HEK293 (cell line): Measurements from ENCODE around the gene PRR19.

Experiments
- CTCF ChIA-PET: fragments of 350-600 bp; formaldehyde crosslinking; extraction: SDS; loops from one replicate; lab custom pipeline; 2021; ENCODE audit warnings: antibody characterized with exemption; lab: Yijun Ruan, JAX
- POLR2A ChIA-PET: fragments of 300-600 bp; formaldehyde crosslinking; extraction: SDS; loops from one replicate; lab custom pipeline; 2020; ENCODE audit warnings: antibody characterized with exemption, inconsistent platforms; lab: Yijun Ruan, JAX
- H3K27ac ChIP-seq: fragments of 200-500 bp; sonication (Bioruptor generic); 2 replicates; pipeline ENCODE4 v1.5.1; 2014; ENCODE audit warnings: low read depth, low read length, control low read depth, inconsistent platforms; ENCODE audit errors: extremely low read depth
- H3K36me3 ChIP-seq, 2 experiments: fragments of 200-500 bp in 1 of 2; sonication (Bioruptor generic) in 1 of 2; 1 replicate in 1 of 2; 2 replicates in 1 of 2; pipeline ENCODE4 v1.5.1; 2014 to 2017; ENCODE audit warnings: inconsistent platforms in 2 of 2, low read length in 2 of 2; ENCODE audit not compliant: control insufficient read depth in 2 of 2, insufficient read depth in 1 of 2
- H3K4me1 ChIP-seq: fragments of 200-500 bp; sonication (Bioruptor generic); 2 replicates; pipeline ENCODE4 v1.5.1; 2014; ENCODE audit warnings: mild to moderate bottlenecking, low read length, inconsistent platforms; ENCODE audit not compliant: control insufficient read depth, insufficient read depth
- H3K4me3 ChIP-seq: 2 replicates; pipeline ENCODE4 v1.5.1; 2011; ENCODE audit warnings: low read depth, mild to moderate bottlenecking, control low read depth, low read length, moderate library complexity
- H3K9me3 ChIP-seq: fragments of 200-500 bp; sonication (Bioruptor generic); 2 replicates; pipeline ENCODE4 v1.5.1; 2014; ENCODE audit warnings: low read depth, low read length, inconsistent platforms; ENCODE audit not compliant: control insufficient read depth, insufficient read depth
- AEBP2 ChIP-seq: fragments of 450-650 bp; formaldehyde crosslinking; IDR thresholded peaks from 2 replicates; pipeline ENCODE4 v1.5.1; 2016; ENCODE audit warnings: missing biosample characterization, missing genetic modification characterization, borderline replicate concordance
- BCL11B ChIP-seq: fragments of 450-650 bp; formaldehyde crosslinking; IDR thresholded peaks from 2 replicates; pipeline ENCODE4 v1.5.1; 2016; ENCODE audit warnings: low read depth, missing biosample characterization, missing genetic modification characterization
- EGR2 ChIP-seq: fragments of 450-650 bp; formaldehyde crosslinking; IDR thresholded peaks from 2 replicates; pipeline ENCODE4 v1.5.1; 2016; ENCODE audit warnings: low read depth, missing biosample characterization, missing genetic modification characterization
- GLIS1 ChIP-seq: fragments of 450-650 bp; formaldehyde crosslinking; IDR thresholded peaks from 2 replicates; pipeline ENCODE4 v1.5.1; 2016; ENCODE audit warnings: missing biosample characterization, missing genetic modification characterization
- OSR2 ChIP-seq: fragments of 450-650 bp; formaldehyde crosslinking; IDR thresholded peaks from 2 replicates; pipeline ENCODE4 v1.5.1; 2016; ENCODE audit warnings: missing biosample characterization, missing genetic modification characterization
- PRDM6 ChIP-seq: fragments of 450-650 bp; formaldehyde crosslinking; IDR thresholded peaks from 2 replicates; pipeline ENCODE4 v1.5.1; 2017; ENCODE audit warnings: missing biosample characterization, missing genetic modification characterization
- REPIN1 ChIP-seq: fragments of 450-650 bp; formaldehyde crosslinking; IDR thresholded peaks from 2 replicates; pipeline ENCODE4 v1.5.1; 2017; ENCODE audit warnings: missing biosample characterization, missing genetic modification characterization, low read depth
- SP3 ChIP-seq: fragments of 450-650 bp; formaldehyde crosslinking; IDR thresholded peaks from 2 replicates; pipeline ENCODE4 v1.5.1; 2016; ENCODE audit warnings: missing biosample characterization, missing genetic modification characterization
- TCF7L2 ChIP-seq: IDR thresholded peaks from 2 replicates; pipeline ENCODE4 v1.6.1; 2011; ENCODE audit warnings: low read depth, mild to moderate bottlenecking, inconsistent platforms, low read length, moderate library complexity, borderline replicate concordance
- TRIM28 ChIP-seq: IDR thresholded peaks from 2 replicates; pipeline ENCODE4 v1.6.1; 2011; ENCODE audit warnings: low read length, control low read depth, borderline replicate concordance
- YY2 ChIP-seq: fragments of 450-650 bp; formaldehyde crosslinking; IDR thresholded peaks from 2 replicates; pipeline ENCODE4 v1.5.1; 2016; ENCODE audit warnings: missing biosample characterization, missing genetic modification characterization
- ZBTB1 ChIP-seq: fragments of 450-650 bp; formaldehyde crosslinking; IDR thresholded peaks from 2 replicates; pipeline ENCODE4 v1.5.1; 2016; ENCODE audit warnings: missing biosample characterization, missing genetic modification characterization
- ZBTB10 ChIP-seq: fragments of 450-650 bp; formaldehyde crosslinking; IDR thresholded peaks from 2 replicates; pipeline ENCODE4 v1.5.1; 2016; ENCODE audit warnings: missing biosample characterization, missing genetic modification characterization
- ZBTB6 ChIP-seq: fragments of 450-650 bp; formaldehyde crosslinking; IDR thresholded peaks from 2 replicates; pipeline ENCODE4 v1.5.1; 2017; ENCODE audit warnings: missing biosample characterization, missing genetic modification characterization
- ZFHX2 ChIP-seq: fragments of 450-650 bp; formaldehyde crosslinking; conservative IDR thresholded peaks from 2 replicates; pipeline ENCODE4 v1.5.1; 2016; ENCODE audit warnings: missing biosample characterization, missing genetic modification characterization
- ZNF112 ChIP-seq: fragments of 450-650 bp; formaldehyde crosslinking; IDR thresholded peaks from 2 replicates; pipeline ENCODE4 v1.5.0; 2017; ENCODE audit warnings: missing biosample characterization, missing genetic modification characterization
- ZNF132 ChIP-seq: fragments of 450-650 bp; formaldehyde crosslinking; IDR thresholded peaks from 2 replicates; pipeline ENCODE4 v1.5.1; 2017; ENCODE audit warnings: missing biosample characterization, missing genetic modification characterization, borderline replicate concordance
- ZNF138 ChIP-seq: fragments of 450-650 bp; formaldehyde crosslinking; IDR thresholded peaks from 2 replicates; pipeline ENCODE4 v1.5.1; 2016; ENCODE audit warnings: missing biosample characterization, missing genetic modification characterization, borderline replicate concordance
- ZNF223 ChIP-seq: fragments of 450-650 bp; formaldehyde crosslinking; IDR thresholded peaks from 2 replicates; pipeline ENCODE4 v1.5.1; 2016; ENCODE audit warnings: missing biosample characterization, missing genetic modification characterization
- ZNF549 ChIP-seq: fragments of 450-650 bp; IDR thresholded peaks from 2 replicates; pipeline ENCODE4 v1.5.1; 2018; ENCODE audit warnings: missing biosample characterization, missing genetic modification characterization, mild to moderate bottlenecking, inconsistent platforms, moderate library complexity
- ZNF580 ChIP-seq: fragments of 450-650 bp; formaldehyde crosslinking; IDR thresholded peaks from 2 replicates; pipeline ENCODE4 v1.5.1; 2016; ENCODE audit warnings: missing biosample characterization, missing genetic modification characterization
- ZNF596 ChIP-seq: fragments of 450-650 bp; IDR thresholded peaks from 2 replicates; pipeline ENCODE4 v1.5.0; 2018; ENCODE audit warnings: missing biosample characterization, mild to moderate bottlenecking, missing genetic modification characterization, moderate library complexity
- ZNF624 ChIP-seq: fragments of 450-650 bp; formaldehyde crosslinking; IDR thresholded peaks from 2 replicates; pipeline ENCODE4 v1.5.1; 2017; ENCODE audit warnings: missing biosample characterization, missing genetic modification characterization
- ZNF626 ChIP-seq: fragments of 450-650 bp; sonication (Bioruptor Pico); formaldehyde crosslinking; IDR thresholded peaks from 2 replicates; pipeline ENCODE4 v1.5.1; 2018; ENCODE audit warnings: missing biosample characterization, missing genetic modification characterization, inconsistent platforms
- ZNF670 ChIP-seq: fragments of 450-650 bp; formaldehyde crosslinking; IDR thresholded peaks from 2 replicates; pipeline ENCODE4 v1.5.1; 2016; ENCODE audit warnings: missing biosample characterization, missing genetic modification characterization, low read depth
- ZNF785 ChIP-seq: fragments of 450-650 bp; formaldehyde crosslinking; IDR thresholded peaks from 2 replicates; pipeline ENCODE4 v1.5.1; 2016; ENCODE audit warnings: missing biosample characterization, missing genetic modification characterization
- ZNF792 ChIP-seq: fragments of 450-650 bp; formaldehyde crosslinking; IDR thresholded peaks from 2 replicates; pipeline ENCODE4 v1.5.1; 2016; ENCODE audit warnings: missing biosample characterization, missing genetic modification characterization

The PRR19 gene

GRCh38 chr19:42272535-42272897 lies 29.4 kb upstream of the PRR19 start:
- Histone ChIP-seq H3K9me3 (no peaks in the 10 kb centered on the region), H3K4me3 (no peak overlapping the region), H3K36me3 (peaks cover 5 to 48% of the 10 kb centered on the region in 2 experiments), H3K27ac (no peak overlapping the region), H3K4me1 (peaks cover 18% of the 10 kb centered on the region)
- POLR2A ChIA-PET = no interaction called here
- CTCF ChIA-PET = interaction anchor here (2.0 kb wide), 1 partner anchor 27 kb away, joined by 9 read pairs; no protein-coding TSS in a partner anchor
- TF ChIP-seq ZNF670 (no peak), ZNF792 (tag by site-specific recombination) (no peak), ZNF132 (tag by site-specific recombination) (no peak), ZBTB6 (tag by site-specific recombination) (no peak), ZNF785 (no peak), ZNF596 (no peak), EGR2 (tag by site-specific recombination) (peak; percentile 74), REPIN1 (no peak), ZBTB10 (tag by site-specific recombination) (no peak), ZFHX2 (tag by site-specific recombination) (peak; percentile 64), OSR2 (tag by site-specific recombination) (no peak)

- peaks cover 5 to 48% of the 10 kb centered on the region in 2 experiments for H3K36me3 ChIP-seq
- no peak overlapping the region for H3K4me3 ChIP-seq
- H3K4me1 ChIP-seq = peaks cover 19% of the 10 kb centered on the region
- H3K27ac ChIP-seq = no peak overlapping the region
- H3K9me3 ChIP-seq = no peaks in the 10 kb centered on the region
- CTCF ChIA-PET = interaction anchor here (2.0 kb wide), 1 partner anchor 28 kb away, joined by 9 read pairs; no protein-coding TSS in a partner anchor
- POLR2A ChIA-PET = no interaction called here
- TF ChIP-seq YY2 (tag by site-specific recombination) = no peak
- TF ChIP-seq BCL11B (tag by site-specific recombination) = no peak
- no peak for TF ChIP-seq ZBTB1
- no peak for TF ChIP-seq SP3 (tag by site-specific recombination)
- no peak for TF ChIP-seq ZNF624 (tag by site-specific recombination)
- TF ChIP-seq ZNF580 (tag by site-specific recombination) = no peak
- TF ChIP-seq ZNF112 = no peak
- no peak for TF ChIP-seq TCF7L2
- TF ChIP-seq AEBP2 = no peak
- TF ChIP-seq ZNF138 (tag by site-specific recombination) = no peak
- TF ChIP-seq ZNF596 = no peak
- TF ChIP-seq ZNF626 (tag by site-specific recombination) = no peak
- TF ChIP-seq ZNF223 (tag by site-specific recombination) = no peak
- no peak for TF ChIP-seq TRIM28
- TF ChIP-seq PRDM6 (tag by site-specific recombination) = no peak
- TF ChIP-seq GLIS1 (tag by site-specific recombination) = no peak
- no peak for TF ChIP-seq ZNF549 (tag by site-specific recombination)
Observed at GRCh38 chr19:42272989-42273406, 28.9 kb upstream of the PRR19 start.
